Measurements from ENCODE around the gene EPB41L5.

DNA sequence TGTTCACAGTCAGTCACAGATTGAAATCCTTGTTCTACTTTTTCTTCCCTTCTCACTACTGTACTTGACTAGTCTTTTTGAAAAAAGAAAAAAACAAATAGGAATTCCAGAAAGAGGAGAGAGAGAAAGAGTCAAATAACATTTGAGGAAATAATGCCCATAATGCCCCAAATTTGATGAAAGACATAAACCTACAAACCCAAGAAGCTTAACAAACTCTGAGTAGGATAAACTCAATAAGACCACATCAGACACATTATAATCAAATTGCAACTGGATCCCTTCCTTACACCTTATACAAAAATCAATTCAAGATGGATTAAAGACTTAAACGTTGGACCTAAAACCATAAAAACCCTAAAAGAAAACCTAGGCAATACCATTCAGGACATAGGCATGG, 179.4 kb downstream of the EPB41L5 start:
- TF ChIP-seq CTCF (IDR thresholded peaks at IDR 0.05 in 2 of 3, conservative IDR thresholded peaks at IDR 0.05 in 1 of 3; ENCODE audit: control insufficient read depth in 2 of 3, extremely low read depth in 1 of 3, insufficient read depth in 1 of 3, low read depth in 3 of 3, low read length in 3 of 3) (no peak), GABPA (IDR thresholded peaks at IDR 0.05; ENCODE audit: low read depth) (no peak), KLF5 (IDR thresholded peaks at IDR 0.05; ENCODE audit: partially characterized antibody) (no peak), ESRRA (IDR thresholded peaks at IDR 0.05; ENCODE audit: low read length) (no peak), ZBTB33 (IDR thresholded peaks at IDR 0.05) (no peak), RFX5 (IDR thresholded peaks at IDR 0.05; ENCODE audit: low read depth, low read length) (no peak), POLR2A (IDR thresholded peaks at IDR 0.05; ENCODE audit: low read depth, low read length) (no peak), E2F4 (IDR thresholded peaks at IDR 0.05; ENCODE audit: low read depth, low read length) (no peak)

All from GM12878 (cell line).